GM19193 (cell line): ENCODE results near the gene EFCC1.

ENCODE experiments used
- POLR2A ChIP-seq: IDR thresholded peaks from 4 replicates; pipeline ENCODE4 v1.6.1; 2011; ENCODE audit not compliant: insufficient read depth, insufficient read length; ENCODE audit errors: extremely low read depth

EFCC1 gene, protein sequence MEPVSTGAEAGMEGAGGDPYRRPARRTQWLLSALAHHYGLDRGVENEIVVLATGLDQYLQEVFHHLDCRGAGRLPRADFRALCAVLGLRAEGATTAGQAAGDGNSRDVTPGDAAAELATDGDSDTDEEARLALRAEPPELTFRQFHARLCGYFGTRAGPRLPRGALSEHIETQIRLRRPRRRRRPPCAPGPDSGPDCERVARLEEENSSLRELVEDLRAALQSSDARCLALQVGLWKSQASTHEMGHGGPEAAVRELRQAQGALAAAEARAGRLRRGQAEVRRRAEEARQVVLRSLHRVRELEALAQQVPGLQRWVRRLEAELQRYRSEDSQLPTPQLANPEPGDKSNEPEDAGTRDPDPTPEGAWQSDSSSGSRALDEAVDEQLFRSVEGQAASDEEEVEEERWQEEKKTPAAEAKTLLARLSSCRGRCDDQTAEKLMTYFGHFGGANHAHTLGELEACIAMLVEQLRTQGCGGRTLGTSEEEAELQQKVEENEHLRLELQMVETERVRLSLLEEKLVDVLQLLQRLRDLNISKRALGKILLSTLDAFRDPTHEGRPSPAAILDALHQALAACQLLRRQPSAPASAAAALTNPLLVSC

DNA sequence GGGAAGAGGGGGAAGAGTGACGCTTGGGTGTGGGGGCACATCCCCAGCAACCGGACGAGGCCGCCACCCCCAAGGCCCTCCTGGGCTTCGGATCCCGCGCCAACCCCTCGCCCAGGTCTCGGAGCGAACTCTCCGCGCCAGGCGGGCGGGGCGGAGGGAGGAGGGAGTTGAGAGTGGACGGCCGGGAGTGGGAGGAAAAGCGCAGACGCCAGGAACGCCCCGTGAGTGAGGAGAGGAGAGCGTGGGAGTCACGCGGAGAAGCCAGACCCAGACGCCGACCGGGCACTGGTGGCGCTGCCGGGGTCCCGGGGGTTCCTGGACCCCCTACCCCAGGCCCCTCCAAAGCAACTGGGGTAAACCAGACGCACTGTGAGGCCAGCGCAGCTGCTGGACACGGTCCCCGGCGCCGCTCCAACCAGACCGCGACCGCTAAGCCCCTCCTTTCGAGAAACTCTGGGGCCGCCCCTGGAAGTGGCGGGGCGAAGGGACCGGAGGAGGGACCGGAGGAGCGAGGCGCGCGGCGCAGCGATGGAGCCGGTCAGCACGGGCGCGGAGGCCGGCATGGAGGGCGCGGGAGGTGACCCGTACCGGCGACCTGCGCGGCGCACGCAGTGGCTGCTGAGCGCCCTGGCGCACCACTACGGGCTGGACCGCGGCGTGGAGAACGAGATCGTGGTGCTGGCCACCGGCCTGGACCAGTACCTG, at the start of gene EFCC1:
Gene EFCC1 (plus strand): TSS at position 204 of the 705 bp plus-strand sequence. CDS start 325 bp downstream, at position 529.
- no peak for TF ChIP-seq POLR2A

GRCh38 chr3:128956440-128956839, 44.7 kb upstream of the EFCC1 start:
- no peak for TF ChIP-seq POLR2A

DNA sequence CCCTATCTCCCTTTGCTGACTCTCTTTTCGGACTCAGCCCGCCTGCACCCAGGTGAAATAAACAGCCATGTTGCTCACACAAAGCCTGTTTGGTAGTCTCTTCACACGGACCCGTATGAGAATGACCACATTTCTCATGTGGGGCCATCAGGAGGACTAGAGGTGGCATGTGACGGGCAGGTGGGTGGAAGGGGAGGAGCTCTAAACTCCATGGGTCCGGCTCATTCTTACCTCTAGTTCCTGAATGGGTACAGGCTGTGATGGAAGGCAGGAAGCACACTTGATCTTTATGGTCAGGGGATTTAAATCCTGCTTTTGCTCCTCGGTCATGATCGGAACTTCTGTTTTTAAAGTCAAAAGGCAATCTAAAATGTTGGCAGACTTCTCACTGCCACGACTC, 35.8 kb upstream of the EFCC1 start:
- TF ChIP-seq POLR2A = no peak

GRCh38 chr3:128965818-128966217, 35.3 kb upstream of the EFCC1 start:
- TF ChIP-seq POLR2A = no peak

- no peak for TF ChIP-seq POLR2A
These were observed 33.3 kb upstream of the EFCC1 start for GRCh38 chr3:128967748-128968355.

- TF ChIP-seq POLR2A = no peak
These were observed 30.9 kb upstream of the EFCC1 start for GRCh38 chr3:128969993-128970739.

DNA sequence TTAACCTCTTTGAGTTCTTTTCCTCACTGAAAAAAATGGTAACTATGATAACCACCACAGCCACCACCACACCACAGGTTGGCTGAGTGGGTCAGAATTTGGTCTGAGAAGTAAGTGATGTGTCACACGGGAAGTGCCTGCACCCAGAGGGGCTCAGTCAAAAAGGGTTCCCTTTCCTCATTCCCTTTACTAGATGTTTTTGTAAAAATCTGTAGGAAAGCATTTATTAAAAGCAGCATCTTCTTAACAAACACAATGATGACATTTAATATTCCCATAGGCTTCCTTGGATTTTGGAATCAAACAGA, 30.4 kb upstream of the EFCC1 start:
- no peak for TF ChIP-seq POLR2A

DNA sequence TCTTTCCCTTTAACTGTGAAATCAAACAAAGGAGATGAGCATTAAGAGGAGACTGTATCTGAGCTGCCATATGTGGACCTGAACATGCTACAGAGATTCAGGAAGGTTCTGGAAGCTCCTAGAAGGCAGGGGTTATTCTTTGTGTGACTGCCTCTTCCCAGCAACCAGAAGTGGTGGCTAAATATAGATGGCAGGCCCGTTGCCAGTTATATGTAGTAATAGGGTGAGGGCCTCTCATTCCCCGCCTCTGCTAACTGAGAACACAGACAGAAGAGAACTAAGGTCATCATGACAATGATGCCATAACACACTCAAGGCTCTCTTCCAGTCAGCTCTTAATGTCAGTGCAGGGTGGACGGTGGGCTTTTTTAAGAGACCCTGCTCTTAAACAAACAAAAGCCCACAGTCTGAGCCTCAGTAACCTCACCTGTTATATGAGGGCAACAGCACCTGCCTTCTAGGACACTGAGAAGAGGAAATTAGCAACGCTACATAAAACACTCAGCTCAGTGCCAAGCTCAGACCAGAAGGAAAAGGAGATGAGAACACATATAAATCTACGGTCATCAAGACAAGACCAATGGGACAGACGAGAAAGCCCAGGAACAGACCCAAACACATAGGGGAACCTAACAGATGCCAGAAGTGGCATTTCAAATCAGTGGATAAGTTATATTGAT, 29.5 kb upstream of the EFCC1 start:
- no peak for TF ChIP-seq POLR2A

GRCh38 chr3:128973988-128974564, 27.0 kb upstream of the EFCC1 start:
- no peak for TF ChIP-seq POLR2A

DNA sequence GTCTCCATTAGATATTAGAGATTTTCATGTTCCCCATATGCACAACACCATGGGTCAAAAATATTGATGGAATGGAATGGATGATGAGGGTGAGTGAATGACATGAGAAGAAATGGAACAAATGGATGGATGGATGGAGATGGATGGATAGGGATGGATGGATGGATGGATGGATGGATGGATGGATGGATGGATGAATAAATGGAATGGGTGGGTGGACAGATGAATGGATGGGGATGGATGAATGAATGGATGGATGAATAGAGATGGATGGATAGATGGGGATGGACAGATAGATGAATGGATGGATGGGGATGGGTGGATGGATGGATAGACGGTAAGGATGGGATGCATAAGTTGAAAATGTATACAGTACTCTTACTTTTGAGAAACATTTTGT, 25.8 kb upstream of the EFCC1 start:
- no peak for TF ChIP-seq POLR2A

GRCh38 chr3:128983293-128984069, 17.6 kb upstream of the EFCC1 start:
- TF ChIP-seq POLR2A = no peak

GRCh38 chr3:128984596-128984995, 16.5 kb upstream of the EFCC1 start:
- no peak for TF ChIP-seq POLR2A
